ENCODE measurements around the gene PKD2L1.

Gene PKD2L1

GRCh38 chr10:100356067-100357017 is 26.3 kb upstream of the PKD2L1 start:
- no peak for DNase-seq

- DNase-seq, result no peak
Observed at GRCh38 chr10:100355086-100355485, 25.1 kb upstream of the PKD2L1 start.

GRCh38 chr10:100353770-100354485 is 23.9 kb upstream of the PKD2L1 start:
- DNase-seq, result no peak

- DNase-seq, result no peak
Observed at GRCh38 chr10:100350914-100351485, 21.0 kb upstream of the PKD2L1 start.

- DNase-seq, result no peak
Observed at GRCh38 chr10:100349672-100350071, 19.6 kb upstream of the PKD2L1 start.

GRCh38 chr10:100349087-100349486 is 19.1 kb upstream of the PKD2L1 start:
- DNase-seq, result no peak

- DNase-seq, result no peak
Observed at GRCh38 chr10:100348389-100348927, 18.4 kb upstream of the PKD2L1 start.

- DNase-seq, result peak in 1 of 2 experiments; percentile 6
Observed at GRCh38 chr10:100347568-100348195, 17.7 kb upstream of the PKD2L1 start.

GRCh38 chr10:100346765-100347567 is 16.9 kb upstream of the PKD2L1 start, which contains the start of gene SCD:
Gene SCD (plus strand): TSS chr10:100347233. CDS start chr10:100347505, 272 bp downstream.
- peak; percentile 90 to 92 for DNase-seq

GRCh38 chr10:100346351-100346764 is 16.3 kb upstream of the PKD2L1 start:
- peak; percentile 27 to 34 for DNase-seq

- DNase-seq, result no peak
Observed at GRCh38 chr10:100345570-100346330, 15.7 kb upstream of the PKD2L1 start.

GRCh38 chr10:100344241-100344788 is 14.3 kb upstream of the PKD2L1 start:
- no peak for DNase-seq

- no peak for DNase-seq
Observed at GRCh38 chr10:100342627-100342972, 12.6 kb upstream of the PKD2L1 start.

GRCh38 chr10:100341953-100342626 is 12.1 kb upstream of the PKD2L1 start:
- peak; percentile 54 to 64 for DNase-seq

GRCh38 chr10:100340948-100341847 is 11.2 kb upstream of the PKD2L1 start:
- DNase-seq, result no peak

GRCh38 chr10:100339236-100339635 is 9.2 kb upstream of the PKD2L1 start:
- DNase-seq, result no peak

GRCh38 chr10:100338434-100339036 is 8.5 kb upstream of the PKD2L1 start:
- peak; percentile 54 to 64 for DNase-seq

- no peak for DNase-seq
Observed at GRCh38 chr10:100334762-100335161, 4.7 kb upstream of the PKD2L1 start.

All from AML-193 (cell line).